Erythroblast (primary cell): Measurements from ENCODE around the gene CCIN.
"Not testable (repeated sequence)": the region's sequence is repeated elsewhere in the genome, so short reads cannot be mapped to it uniquely, and the experiment has no call there.

Experiments used
- GATA1 ChIP-seq: IDR thresholded peaks from 2 replicates; pipeline ENCODE4 v1.6.1; 2011; ENCODE audit warnings: low read depth, mild to moderate bottlenecking, control low read depth, low read length, moderate library complexity
- POLR2A ChIP-seq: IDR thresholded peaks from 2 replicates; pipeline ENCODE4 v1.6.1; 2011; ENCODE audit warnings: mild to moderate bottlenecking, low read length

GRCh38 chr9:36175209-36175608, 6.0 kb downstream of the CCIN start:
- not testable (repeated sequence) for TF ChIP-seq POLR2A, GATA1
